Mucosa of descending colon (tissue), 3 donors: ENCODE measurements around the gene HNRNPH1. TPM values are rescaled to one million over a fixed set of nuclear protein-coding genes. Genes with fewer than 3 reads are reported as not detected.

Source experiments
- ATAC-seq: fragments of 200-7000 bp; cut with Tn5 transposase; one replicate; pipeline ENCODE4 v1.9.1; 2020; ENCODE audit warnings: mild to moderate bottlenecking, moderate library complexity
- DNase-seq, 3 donors: peaks; one replicate each; pipeline ENCODE4 v3.0.0-alpha.2; 2020
- H3K36me3 ChIP-seq: fragments of 200-600 bp; one replicate; pipeline ENCODE4 v1.8.0; 2021; ENCODE audit warnings: low read depth, mild to moderate bottlenecking
- H3K4me1 ChIP-seq: fragments of 200-600 bp; one replicate; pipeline ENCODE4 v1.8.0; 2021; ENCODE audit warnings: low read depth, mild to moderate bottlenecking
- H3K4me3 ChIP-seq: fragments of 200-600 bp; one replicate; pipeline ENCODE4 v1.8.0; 2021; ENCODE audit warnings: mild to moderate bottlenecking
- H3K9me3 ChIP-seq: fragments of 200-600 bp; one replicate; pipeline ENCODE4 v1.8.0; 2021; ENCODE audit warnings: mild to moderate bottlenecking
- intact Hi-C, 2 donors: fragments of 100-400 bp; cut with DNase I in 1 of 2; cut with micrococcal nuclease in 1 of 2; formaldehyde crosslinking; loops; one replicate each; pipeline versions ENCODE4 v1.11.0 to v1.11.1; 2022; cut with DNase I, micrococcal nuclease
- total RNA-seq, 3 donors: library from RNA; stranded (reverse); fragmentation: NEBNext Ultra II Directional in 2 of 3; extraction: Animal tissue kit (Norgen Biotek cat#: 25700) in 2 of 3; gene quantifications; one replicate each; pipeline versions ENCODE4 v1.2.1 to v1.2.4, GENCODE V29; 2021 to 2023
- TF ChIP-seq, protein P1 (sequence below): fragments of 200-600 bp; IDR thresholded peaks from one replicate; pipeline ENCODE4 v1.8.0; 2022; ENCODE audit warnings: antibody characterized with exemption, mild to moderate bottlenecking
- donor health status: DM: no; HTN: no; CAD: no; lungs with moderate emphysema.
- donor health status: DM: no; HTN: no; CAD: no.
- donor health status: DM: no; HTN: yes; CAD: no.

HNRNPH1 gene
- total RNA-seq, 3 donors from 2014 or later: 453 to 475 (median 473) TPM

DNA sequence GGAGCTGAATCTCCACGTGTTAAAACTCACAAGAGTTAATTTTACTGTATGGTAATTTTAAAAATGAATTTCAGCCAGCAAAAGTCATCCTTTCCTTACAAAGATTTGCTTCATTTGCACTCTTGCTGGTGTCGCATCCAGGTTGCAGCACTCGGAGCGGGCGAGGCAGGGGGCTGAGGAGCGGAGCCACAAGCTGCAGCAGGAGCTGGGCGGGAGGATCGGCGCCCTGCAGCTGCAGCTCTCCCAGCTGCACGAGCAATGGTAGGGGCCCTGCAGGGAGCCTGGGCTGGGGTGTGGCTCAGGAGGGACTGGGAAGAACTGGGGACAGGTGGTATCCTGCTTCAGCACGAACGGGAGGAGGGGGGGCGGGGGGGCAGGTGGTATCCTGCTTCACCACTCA, 27.1 kb downstream of the HNRNPH1 start:
- intact Hi-C loops: no loop called here
- DNase-seq (no peak), ATAC-seq (no peak)
- TF ChIP-seq, protein P1, sequence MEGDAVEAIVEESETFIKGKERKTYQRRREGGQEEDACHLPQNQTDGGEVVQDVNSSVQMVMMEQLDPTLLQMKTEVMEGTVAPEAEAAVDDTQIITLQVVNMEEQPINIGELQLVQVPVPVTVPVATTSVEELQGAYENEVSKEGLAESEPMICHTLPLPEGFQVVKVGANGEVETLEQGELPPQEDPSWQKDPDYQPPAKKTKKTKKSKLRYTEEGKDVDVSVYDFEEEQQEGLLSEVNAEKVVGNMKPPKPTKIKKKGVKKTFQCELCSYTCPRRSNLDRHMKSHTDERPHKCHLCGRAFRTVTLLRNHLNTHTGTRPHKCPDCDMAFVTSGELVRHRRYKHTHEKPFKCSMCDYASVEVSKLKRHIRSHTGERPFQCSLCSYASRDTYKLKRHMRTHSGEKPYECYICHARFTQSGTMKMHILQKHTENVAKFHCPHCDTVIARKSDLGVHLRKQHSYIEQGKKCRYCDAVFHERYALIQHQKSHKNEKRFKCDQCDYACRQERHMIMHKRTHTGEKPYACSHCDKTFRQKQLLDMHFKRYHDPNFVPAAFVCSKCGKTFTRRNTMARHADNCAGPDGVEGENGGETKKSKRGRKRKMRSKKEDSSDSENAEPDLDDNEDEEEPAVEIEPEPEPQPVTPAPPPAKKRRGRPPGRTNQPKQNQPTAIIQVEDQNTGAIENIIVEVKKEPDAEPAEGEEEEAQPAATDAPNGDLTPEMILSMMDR: no peak
- Histone ChIP-seq H3K9me3 (no peaks in the 10 kb centered on the region), H3K4me3 (no peak overlapping the region), H3K36me3 (peaks cover 10% of the 10 kb centered on the region), H3K4me1 (no peaks in the 10 kb centered on the region)

DNA sequence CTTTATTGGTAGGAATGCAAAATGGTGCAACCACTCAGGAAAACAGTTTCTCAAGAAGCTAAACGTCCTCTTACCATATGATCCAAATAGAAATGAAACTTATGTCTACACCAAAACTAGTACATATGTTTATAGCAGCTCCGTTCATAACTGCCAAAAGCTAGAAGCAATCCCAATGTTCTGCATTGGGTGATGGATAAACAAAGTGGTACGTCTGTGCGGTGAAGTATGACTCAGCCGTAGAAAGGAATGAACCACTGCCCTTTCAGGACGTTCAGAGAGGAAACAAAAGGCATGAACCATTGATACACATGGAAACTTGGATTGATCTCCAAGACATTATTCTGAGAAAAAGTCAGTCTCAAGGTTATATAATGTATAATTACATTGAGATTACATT, 27.6 kb downstream of the HNRNPH1 start:
- DNase-seq: no peak
- no peak overlapping the region for H3K4me3 ChIP-seq
- ATAC-seq: no peak
- peaks cover 10% of the 10 kb centered on the region for H3K36me3 ChIP-seq
- no peaks in the 10 kb centered on the region for H3K4me1 ChIP-seq
- H3K9me3 ChIP-seq: no peaks in the 10 kb centered on the region
- TF ChIP-seq, protein P1: no peak
- intact Hi-C loops: no loop called here

DNA sequence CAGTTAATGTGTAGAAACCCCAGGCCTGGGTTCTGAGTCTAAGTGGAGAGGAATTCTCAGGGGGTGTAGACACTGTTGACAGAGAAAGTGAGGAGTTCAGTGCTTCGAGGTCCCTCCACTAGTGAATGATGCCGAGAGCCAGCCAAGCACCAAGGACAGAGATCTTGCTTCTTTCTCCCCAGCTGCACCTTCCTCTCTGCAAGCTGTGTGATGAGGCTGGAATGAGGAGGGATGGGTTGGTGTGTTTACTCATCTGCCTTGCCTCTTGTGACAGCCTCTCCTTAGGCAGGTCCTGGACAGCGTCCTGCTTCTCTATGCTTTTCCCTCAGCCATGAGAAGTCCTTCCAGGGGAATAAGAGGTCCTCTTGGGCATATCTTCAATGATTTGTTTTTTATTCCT, 35.3 kb downstream of the HNRNPH1 start:
- Histone ChIP-seq H3K36me3 (peaks cover 10% of the 10 kb centered on the region), H3K4me3 (no peak overlapping the region), H3K4me1 (no peaks in the 10 kb centered on the region), H3K9me3 (no peaks in the 10 kb centered on the region)
- no peak for ATAC-seq
- DNase-seq: no peak
- intact Hi-C loops: no loop called here
- TF ChIP-seq, protein P1: no peak

DNA sequence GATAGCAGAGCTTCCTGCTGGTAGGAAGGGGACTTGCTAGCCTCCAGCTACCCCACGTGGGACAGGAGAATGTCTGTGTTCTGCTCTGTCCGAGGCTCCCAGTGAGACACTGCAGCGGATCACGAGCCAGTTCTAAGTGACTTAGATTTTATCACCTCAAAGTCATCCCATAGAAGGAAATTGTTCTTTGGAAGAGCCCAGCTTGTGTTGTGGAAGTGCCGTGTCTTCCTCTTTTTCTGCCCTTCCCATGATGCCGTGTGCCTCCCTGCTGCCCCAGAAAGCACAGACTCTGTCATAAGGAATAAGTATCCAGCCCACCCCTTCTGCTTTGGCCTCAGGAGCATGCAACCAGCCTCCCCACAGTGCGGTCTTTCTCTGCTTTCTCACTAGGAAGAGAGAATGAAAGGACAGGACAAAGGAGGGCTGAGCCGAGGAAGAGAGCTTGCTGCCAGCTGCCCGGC, 37.5 kb downstream of the HNRNPH1 start:
- peak; percentile 16 for ATAC-seq
- TF ChIP-seq, protein P1: no peak
- intact Hi-C loops: no loop called here
- H3K4me1 ChIP-seq: no peaks in the 10 kb centered on the region
- no peak overlapping the region for H3K4me3 ChIP-seq
- no peaks in the 10 kb centered on the region for H3K9me3 ChIP-seq
- DNase-seq: no peak
- peaks cover 10% of the 10 kb centered on the region for H3K36me3 ChIP-seq

DNA sequence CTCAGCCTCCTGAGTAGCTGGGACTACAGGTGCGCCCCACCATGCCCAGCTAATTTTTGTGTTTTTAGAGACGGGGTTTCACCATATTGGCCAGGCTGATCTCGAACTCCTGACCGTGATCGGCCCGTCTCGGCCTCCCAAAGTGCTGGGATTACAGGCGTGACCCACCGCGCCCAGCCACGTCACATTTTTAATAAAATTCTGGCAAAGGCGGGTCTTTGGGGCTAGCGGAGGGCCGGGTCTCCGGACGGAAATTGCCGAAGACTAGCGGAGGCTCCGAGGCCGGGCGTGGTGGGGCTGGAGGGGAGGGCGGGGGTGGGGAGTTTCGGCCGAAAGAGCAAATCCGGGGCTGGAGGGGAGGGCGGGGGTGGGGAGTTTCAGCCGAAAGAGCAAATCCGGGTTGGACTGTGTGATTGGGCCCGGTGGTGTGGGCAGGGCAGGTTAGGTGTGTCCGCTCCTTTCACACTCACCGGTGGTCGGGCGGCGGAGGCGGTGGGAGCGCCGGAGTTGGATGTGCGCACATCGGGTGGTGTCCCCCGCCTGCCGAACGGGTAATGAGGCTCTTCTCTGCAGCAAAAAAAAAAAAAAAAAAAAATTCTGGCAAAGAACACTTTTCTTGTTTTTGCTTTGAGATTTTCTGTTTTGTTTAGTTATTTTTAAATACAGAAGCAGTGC, 46.0 kb downstream of the HNRNPH1 start:
- no peaks in the 10 kb centered on the region for H3K4me1 ChIP-seq
- no peaks in the 10 kb centered on the region for H3K36me3 ChIP-seq
- TF ChIP-seq, protein P1: no peak
- no peaks in the 10 kb centered on the region for H3K9me3 ChIP-seq
- intact Hi-C loops: no loop called here
- ATAC-seq: no peak
- H3K4me3 ChIP-seq: no peak overlapping the region
- DNase-seq: no peak
